ENCODE results near the gene NEK2. TPM values are rescaled to one million over a fixed set of nuclear protein-coding genes. Genes with fewer than 3 reads are reported as not detected.

NEK2 gene
- total RNA-seq, 1 donor from 2014 or later = 7.7 TPM

GRCh38 chr1:211633524-211633846, 41.9 kb downstream of the NEK2 start:
- TF ChIP-seq, protein P1, sequence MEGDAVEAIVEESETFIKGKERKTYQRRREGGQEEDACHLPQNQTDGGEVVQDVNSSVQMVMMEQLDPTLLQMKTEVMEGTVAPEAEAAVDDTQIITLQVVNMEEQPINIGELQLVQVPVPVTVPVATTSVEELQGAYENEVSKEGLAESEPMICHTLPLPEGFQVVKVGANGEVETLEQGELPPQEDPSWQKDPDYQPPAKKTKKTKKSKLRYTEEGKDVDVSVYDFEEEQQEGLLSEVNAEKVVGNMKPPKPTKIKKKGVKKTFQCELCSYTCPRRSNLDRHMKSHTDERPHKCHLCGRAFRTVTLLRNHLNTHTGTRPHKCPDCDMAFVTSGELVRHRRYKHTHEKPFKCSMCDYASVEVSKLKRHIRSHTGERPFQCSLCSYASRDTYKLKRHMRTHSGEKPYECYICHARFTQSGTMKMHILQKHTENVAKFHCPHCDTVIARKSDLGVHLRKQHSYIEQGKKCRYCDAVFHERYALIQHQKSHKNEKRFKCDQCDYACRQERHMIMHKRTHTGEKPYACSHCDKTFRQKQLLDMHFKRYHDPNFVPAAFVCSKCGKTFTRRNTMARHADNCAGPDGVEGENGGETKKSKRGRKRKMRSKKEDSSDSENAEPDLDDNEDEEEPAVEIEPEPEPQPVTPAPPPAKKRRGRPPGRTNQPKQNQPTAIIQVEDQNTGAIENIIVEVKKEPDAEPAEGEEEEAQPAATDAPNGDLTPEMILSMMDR (IDR thresholded peaks at IDR 0.05; ENCODE audit: unreplicated experiment) = no peak
- peak overlapping the region; percentile 1 for H3K27ac Mint-ChIP-seq
- no peak overlapping the region for H3K4me3 Mint-ChIP-seq
- H3K27me3 Mint-ChIP-seq (ENCODE audit: low read depth) = peaks cover 2% of the 10 kb centered on the region
- H3K36me3 Mint-ChIP-seq = no peaks in the 10 kb centered on the region
- H3K9me3 Mint-ChIP-seq = no peaks in the 10 kb centered on the region
- H3K4me1 Mint-ChIP-seq = peaks cover 25% of the 10 kb centered on the region
- no peak for DNase-seq (ENCODE audit: low spot score in 2 of 2, unreplicated experiment in 2 of 2)

DNA sequence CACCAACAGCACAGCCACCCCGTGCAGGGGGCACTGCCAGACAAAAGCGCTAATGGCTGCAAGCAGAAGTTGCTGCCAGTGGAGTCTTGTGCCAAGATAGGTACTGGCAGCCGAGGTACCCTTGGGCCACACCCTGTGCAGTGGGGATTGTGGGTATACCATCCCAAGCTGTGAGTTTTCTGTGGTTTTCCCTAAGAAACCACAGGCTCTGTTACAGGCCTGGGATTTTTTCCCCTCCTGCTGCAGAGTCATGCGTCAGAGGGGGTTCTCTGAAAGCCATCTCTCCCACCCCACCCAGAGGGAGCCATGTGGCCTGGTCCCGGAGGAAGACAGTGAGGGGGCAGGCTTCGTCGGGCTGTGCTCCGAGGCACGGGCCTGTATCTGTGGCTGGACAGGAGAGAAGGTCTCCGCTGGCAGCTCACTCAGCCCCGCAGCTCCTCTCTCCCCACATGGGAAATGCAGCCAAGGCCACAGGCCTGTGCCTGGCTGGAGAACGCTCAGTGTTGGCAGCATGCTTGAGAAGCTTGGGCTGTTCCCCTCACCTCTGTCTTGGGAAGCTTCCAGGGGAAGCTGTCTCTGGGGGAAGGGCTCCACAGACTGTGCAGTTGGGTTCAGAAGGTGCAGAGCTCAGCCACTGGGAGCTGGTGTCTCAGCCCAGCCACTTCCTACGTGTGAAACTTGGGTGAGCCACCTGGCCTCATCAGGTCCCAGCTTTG, 42.5 kb downstream of the NEK2 start:
- no peak for DNase-seq (ENCODE audit: low spot score in 2 of 2, unreplicated experiment in 2 of 2)
- H3K4me3 Mint-ChIP-seq = no peak overlapping the region
- no peaks in the 10 kb centered on the region for H3K9me3 Mint-ChIP-seq
- H3K4me1 Mint-ChIP-seq = peaks cover 25% of the 10 kb centered on the region
- peaks cover 2% of the 10 kb centered on the region for H3K27me3 Mint-ChIP-seq (ENCODE audit: low read depth)
- peak overlapping the region; percentile 1 for H3K27ac Mint-ChIP-seq
- TF ChIP-seq, protein P1 (IDR thresholded peaks at IDR 0.05; ENCODE audit: unreplicated experiment) = no peak
- H3K36me3 Mint-ChIP-seq = no peaks in the 10 kb centered on the region

- DNase-seq (ENCODE audit: low spot score in 2 of 2, unreplicated experiment in 2 of 2) = no peak
- no peaks in the 10 kb centered on the region for H3K9me3 Mint-ChIP-seq
- H3K4me1 Mint-ChIP-seq = peaks cover 25% of the 10 kb centered on the region
- H3K4me3 Mint-ChIP-seq = no peak overlapping the region
- TF ChIP-seq, protein P1 (IDR thresholded peaks at IDR 0.05; ENCODE audit: unreplicated experiment) = no peak
- no peaks in the 10 kb centered on the region for H3K36me3 Mint-ChIP-seq
- peaks cover 2% of the 10 kb centered on the region for H3K27me3 Mint-ChIP-seq (ENCODE audit: low read depth)
- H3K27ac Mint-ChIP-seq = no peak overlapping the region
Measured at GRCh38 chr1:211632117-211632807, 43.2 kb downstream of the NEK2 start.

GRCh38 chr1:211631168-211631567, 44.3 kb downstream of the NEK2 start:
- H3K4me3 Mint-ChIP-seq = no peak overlapping the region
- no peaks in the 10 kb centered on the region for H3K36me3 Mint-ChIP-seq
- H3K27ac Mint-ChIP-seq = peak overlapping the region; percentile 39
- TF ChIP-seq, protein P1 (IDR thresholded peaks at IDR 0.05; ENCODE audit: unreplicated experiment) = no peak
- H3K4me1 Mint-ChIP-seq = peaks cover 25% of the 10 kb centered on the region
- H3K9me3 Mint-ChIP-seq = no peaks in the 10 kb centered on the region
- DNase-seq (ENCODE audit: low spot score in 2 of 2, unreplicated experiment in 2 of 2) = no peak
- peaks cover 2% of the 10 kb centered on the region for H3K27me3 Mint-ChIP-seq (ENCODE audit: low read depth)

DNA sequence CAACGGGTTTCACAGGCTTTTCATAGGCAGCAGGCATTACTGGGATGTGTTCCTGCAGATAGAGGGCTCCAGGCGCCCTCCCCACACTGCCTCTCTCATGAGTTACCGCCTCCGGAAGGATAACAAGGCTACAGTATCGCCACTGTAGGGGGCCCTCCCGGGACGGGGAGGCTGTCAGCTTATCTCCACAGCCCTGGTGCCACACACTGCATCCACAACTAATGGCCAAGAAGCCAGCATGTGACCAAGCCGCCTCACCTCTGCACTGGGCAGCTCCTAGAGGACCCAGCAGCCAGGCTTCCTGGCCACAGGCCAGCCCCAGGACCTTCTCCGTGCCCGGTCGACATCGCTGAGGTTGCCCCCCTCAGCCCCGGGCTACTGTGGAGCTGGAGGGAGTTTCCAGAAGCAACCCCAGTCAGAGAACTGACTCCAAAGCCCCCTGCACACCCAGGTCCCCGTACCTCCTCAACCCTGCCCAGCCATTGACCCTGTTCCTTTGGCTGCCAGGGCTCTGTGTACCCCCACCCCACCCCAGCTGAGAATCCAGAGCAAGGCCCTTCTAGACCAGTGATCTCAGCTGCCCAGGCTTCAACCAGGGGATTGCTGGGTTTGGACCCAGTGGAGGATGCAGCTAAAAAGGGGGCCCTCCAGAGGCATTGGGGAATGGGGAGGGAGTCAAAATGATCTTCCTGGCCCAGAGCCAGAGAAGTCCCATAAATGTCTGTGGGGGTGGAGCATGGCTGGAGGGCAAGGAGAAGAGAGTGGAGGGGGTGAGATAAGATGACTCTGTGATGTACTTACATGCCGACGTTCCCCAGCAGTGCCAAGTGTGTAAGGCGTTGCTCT, 45.0 kb downstream of the NEK2 start:
- Mint-ChIP-seq H3K27me3 (ENCODE audit: low read depth) (peaks cover 2% of the 10 kb centered on the region), H3K27ac (peak overlapping the region; percentile 22), H3K4me3 (no peak overlapping the region), H3K36me3 (no peaks in the 10 kb centered on the region), H3K4me1 (peaks cover 25% of the 10 kb centered on the region), H3K9me3 (no peaks in the 10 kb centered on the region)
- TF ChIP-seq, protein P1 (IDR thresholded peaks at IDR 0.05; ENCODE audit: unreplicated experiment) = no peak
- no peak for DNase-seq (ENCODE audit: low spot score in 2 of 2, unreplicated experiment in 2 of 2)

All from mesothelial cell of epicardium (in vitro differentiated cells).